Activated T-cell treated with anti-CD3 and anti-CD28 coated beads for 24 hours (primary cell): ENCODE results near the gene TRMT10C.
"Not testable (repeated sequence)": the region's sequence is repeated elsewhere in the genome, so short reads cannot be mapped to it uniquely, and the experiment has no call there.

Experiments
- DNase-seq: peaks from one replicate; pipeline ENCODE4 v3.0.0-alpha.2; 2020; ENCODE audit warnings: low read depth

TRMT10C gene

DNA sequence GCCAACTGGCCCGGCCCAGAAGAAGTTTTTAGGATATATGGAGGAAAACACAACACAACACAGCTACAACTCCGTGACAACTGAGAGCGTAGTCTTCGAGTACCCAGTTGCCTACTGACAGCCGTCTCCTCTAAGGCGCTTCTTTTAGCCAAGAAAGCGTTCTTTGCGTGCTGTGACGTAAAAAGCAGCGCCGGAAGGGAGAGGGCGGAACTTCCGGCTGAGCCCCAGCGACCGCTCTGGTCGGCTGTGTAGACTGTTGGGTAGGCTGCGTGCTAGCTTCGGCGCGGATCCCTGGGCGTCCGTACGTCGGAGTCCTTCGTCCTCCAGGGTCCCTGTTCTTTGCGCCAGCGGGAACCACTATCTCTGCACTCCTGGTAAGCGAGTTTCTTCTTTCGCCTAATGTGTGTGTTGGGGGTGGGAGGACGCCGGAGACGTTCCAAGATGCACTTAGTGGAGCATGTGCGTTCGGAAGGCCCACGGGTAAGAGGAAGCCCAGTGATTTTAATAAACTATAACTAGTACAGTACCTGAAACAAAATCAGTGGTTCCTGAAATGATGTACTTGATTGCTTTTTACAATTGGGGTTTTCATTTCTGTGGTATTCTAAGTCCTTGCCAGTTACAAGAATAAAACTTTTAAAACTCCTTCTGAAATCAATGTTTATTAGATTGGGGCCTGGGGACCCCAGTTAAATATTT, at the start of gene TRMT10C:
Gene TRMT10C, plus strand, starts transcription at position 239 of the 699 bp plus-strand sequence. CDS start 2,914 bp downstream, outside the sequence.
- peak; percentile 92 for DNase-seq

DNA sequence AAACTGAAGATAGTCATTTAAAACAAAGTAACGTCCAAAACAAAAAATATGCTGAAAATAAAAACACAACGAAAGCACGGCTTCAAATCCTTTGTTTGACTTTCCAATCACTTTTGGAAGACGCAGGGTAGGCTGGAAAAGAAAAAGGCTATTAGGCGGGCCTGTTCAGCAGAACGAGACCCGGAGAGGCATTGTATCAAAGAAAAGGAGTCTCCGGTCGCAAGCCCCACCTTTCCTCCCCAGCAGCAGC, 49.3 kb upstream of the TRMT10C start:
- DNase-seq: no peak

DNA sequence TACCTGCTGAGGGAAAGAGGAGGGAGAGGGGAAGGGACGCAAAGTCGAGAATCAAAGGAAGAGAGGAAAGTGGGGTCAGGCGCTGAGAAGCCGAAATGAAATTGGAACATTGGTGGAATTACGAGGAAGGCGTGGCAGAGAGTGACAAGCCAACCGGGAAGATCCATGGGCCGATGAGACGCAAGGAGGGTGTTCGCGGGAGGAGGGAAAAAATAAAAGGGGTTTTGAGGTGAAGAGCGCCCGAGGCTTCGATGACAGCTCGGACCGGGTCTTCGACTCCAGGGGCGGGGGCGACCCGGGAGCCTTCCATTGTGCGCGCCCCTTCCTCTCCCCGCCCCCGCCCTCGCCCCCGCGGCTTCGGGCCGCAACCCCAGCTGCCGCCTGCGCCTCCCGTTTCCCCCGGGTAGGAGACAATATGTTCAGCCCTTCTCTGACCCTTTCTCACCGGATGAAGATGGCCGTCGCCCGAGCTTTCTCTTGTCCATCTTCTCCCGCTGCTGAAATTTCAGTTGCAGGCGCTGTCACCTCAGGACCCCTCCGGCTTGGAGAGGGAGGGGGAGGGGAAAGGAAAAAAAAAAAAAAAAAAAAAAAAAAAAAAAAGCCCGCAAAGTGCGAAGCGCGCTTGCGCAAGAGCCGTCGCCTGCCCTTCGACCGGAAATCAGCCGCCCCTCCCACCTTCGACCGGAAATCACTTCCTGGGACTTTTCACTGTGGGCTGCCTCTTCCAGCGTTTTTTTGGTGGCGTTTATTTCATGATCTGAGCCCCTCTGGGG, 48.8 kb upstream of the TRMT10C start, which contains the start of gene SENP7:
Gene SENP7, minus strand, starts transcription at position 567 of the 773 bp plus-strand sequence. Its CDS starts 82 bp downstream, at position 485.
- peak; percentile 71 for DNase-seq

DNA sequence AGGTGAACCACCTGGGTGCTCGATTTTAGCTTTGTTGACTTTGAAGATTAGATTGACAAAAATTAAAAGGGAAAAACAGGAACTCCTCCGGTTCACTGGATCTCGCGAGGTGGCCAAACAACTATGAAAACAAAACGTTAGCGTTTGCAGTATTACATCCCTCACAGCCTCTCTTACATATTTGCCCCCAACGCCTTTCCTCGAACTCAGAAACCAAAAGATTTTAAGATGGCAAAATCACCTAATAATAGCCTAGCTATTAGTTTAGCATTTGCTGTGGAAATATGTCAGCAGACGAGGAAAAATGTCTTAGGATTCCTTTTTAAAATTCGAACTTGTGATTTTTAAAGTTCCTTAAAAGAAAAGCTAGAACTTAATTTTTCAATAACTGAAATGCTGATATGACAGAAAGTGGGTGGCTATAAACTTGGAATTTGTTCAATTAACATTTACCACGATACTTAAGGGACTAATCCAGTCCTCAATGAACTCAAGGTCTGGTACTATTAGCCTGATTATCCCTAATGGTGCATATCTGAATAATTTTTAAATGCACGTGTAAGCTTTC, 48.2 kb upstream of the TRMT10C start:
- no peak for DNase-seq

DNA sequence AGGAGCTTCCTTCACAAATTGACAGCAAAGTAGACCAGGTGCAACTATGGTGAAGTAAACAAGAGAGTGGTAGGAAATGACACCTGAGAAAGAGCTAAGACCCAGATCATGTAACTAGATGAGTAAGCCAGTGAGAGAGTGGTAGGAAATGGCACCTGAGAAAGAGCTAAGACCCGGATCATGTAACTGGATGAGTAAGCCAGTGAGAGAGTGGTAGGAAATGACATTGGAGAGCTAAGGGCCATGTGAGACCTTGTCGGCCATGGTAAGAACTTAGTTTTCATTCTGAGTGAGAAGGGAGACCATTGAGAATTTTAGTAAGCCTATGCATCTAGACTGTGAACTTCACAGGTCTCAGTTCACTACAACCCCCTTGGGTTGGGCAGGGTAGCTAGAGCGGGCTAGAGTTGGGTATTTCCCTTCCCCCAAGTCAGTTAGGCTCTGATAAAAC, 43.2 kb upstream of the TRMT10C start:
- DNase-seq: peak; percentile 41

DNA sequence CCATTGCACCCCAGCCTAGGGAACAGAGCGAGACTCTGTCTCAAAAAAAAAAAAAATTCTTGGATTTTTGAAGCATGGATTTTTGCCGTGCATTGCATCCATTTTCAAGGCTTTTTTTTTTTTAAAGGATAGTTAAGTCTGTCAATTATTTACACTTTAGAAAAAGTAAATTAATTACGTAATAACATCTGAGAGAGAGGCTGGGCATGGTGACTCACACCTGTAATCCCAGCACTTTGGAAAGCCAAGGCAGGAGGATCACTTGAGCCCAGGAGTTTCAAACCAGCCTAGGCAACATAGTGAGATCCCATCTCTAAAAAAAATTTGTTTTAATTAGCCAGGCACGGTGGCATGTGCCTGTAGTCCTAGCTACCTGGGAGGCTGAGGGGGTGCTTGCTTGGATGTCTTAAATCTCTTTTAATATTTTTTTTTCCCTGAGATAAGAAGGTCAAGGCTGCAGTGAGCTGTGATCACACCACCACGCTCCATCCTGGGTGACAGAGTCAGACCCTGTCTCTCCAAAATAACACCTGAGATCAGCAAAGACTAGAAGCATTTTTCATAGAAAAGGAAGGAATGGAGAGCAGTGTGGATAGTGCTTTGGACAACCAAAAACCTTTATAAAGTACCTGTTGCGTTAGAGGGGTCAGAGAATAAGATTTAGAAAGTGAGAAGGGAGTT, 41.8 kb upstream of the TRMT10C start:
- no peak for DNase-seq

DNA sequence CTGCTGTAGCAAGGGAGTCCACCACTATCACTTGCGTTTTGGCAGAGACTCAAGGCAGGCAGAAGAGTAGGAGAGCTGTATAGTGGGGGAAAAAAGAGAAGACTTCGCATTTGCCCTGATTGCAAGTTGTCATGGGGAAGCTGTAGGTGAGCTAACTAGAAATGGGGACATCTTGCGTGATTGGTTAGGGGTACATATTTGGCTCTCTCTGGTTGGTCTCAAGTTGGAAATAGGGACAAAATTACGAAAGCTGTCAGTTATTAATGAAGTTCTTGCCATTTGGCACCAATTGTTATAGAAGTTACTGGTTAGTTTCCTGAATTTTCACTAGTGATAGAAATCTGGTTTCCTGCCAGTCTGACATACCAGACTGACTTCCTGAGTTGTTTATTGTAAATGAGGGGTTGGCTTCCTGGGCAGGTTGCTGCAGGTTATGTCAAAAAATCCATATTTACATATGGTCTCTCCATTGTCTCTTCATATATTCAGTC, 40.4 kb upstream of the TRMT10C start:
- DNase-seq: no peak

DNA sequence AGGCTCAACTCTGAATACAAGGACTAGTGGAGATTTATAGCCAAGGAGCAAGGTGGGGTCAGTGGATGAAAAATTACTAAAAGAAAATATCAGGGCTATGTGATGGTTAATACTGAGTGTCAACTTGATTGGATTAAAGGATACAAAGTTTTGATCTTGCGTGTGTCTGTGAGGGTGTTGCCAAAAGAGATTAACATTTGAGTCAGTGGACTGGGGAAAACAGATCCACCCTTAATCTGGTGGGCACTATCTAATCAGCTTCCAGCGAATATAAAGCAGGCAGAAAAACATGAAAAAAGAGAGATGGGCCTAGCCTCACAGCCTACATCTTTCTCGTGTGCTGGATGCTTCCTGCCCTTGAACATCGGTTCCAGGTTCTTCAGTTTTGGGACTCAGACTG, 34.2 kb upstream of the TRMT10C start:
- no peak for DNase-seq

DNA sequence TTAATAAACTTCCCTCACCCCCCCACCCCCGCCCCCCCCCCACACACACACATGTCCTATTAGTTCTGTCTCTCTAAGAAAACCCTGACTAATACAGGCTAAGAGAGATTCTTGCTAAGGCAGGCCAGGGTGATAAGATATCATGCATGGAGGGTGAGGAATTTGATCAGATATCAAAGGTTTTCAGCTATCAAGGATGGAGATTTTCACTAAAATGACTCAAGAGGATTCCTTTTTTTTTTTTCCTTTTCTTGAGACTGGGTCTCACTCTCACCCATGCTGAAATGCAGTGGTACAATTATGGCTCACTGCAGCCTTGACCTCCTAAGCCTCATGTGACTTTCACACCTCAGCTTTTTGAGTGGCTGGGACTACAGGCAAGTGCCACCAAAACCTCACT, 33.8 kb upstream of the TRMT10C start:
- DNase-seq: no peak

DNA sequence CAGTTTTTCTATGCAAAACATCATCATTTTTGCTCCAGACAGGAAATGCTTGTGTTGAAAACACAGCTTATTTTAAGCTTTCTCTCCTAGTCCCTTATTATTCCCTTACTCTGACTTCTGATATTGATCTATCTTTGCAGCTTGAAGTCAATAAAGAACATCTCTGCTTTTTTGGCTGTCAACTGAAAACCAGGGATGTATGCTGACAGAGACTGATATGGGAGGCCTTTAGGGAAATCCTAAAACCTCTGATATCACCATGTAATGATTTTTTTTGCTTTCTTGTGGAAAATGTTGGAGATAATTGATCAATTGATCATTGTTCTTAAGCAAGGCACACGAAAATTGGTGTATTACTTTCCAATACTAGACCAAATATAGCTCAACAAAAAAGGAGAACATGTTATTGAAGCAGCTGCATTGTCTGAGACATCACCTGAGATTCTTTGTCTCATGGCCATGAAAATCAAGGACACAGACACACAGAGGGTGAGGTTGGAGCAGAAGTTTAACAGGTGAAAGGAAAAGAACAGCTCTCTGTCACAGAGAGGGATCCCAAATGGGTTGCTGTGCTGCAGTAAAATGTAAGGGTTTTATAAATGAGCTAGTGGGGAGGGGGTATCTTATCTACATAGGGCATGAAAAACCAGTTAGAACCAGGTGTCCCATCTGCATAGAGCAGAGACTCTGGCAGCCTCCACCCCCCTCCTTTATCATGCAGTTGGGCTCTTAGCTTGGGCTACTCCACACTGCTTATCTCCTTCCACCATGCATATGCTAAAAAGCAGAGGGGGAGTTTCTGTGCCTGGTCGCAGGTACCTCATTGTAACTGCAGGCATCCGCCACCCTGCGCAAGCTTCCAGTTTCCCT, 31.6 kb upstream of the TRMT10C start:
- no peak for DNase-seq

DNA sequence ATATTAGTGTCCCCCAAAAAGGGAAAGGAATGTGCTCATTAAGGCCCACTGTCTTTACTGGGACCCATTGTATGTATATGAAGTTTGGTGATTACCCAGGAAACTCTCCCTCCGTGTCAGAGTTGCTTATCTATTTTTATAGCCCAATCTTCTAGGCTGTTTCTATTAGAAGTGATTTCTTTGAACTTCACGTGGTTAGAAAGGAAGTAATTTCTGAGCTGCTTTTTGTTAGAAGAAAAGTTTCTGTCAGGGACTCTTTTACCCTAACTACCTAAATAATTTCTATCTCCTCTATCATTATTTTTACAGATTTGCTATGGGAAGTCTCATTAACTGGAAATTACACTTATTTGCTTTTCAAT, 31.0 kb upstream of the TRMT10C start:
- DNase-seq: no peak

DNA sequence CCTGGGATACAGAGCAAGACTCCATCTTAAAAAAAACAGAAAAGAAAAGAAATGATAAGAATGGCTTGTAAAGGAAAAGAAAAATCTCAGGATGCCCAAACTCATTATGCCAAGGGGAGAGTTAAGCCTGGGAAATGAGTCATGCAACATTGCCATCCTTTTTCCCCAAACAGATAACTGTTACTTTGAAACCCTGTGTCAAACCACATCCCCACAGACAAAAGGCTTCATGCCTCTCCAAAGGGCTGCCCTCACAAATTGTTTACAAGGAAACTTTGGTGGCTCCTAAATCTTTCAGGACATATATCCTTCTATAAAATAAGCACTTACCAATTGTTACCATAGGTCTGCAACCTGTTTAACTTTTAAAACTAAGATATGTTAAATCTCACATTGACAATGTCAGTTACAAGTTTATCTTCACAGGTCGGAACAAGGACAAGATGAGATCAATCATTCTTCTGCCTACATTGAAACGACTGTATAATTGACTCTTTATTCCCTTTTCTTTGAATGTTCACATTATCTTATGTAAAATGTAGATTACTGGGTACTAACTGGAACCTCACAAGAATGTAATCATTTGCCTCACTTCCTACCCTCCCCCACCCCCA, 30.1 kb upstream of the TRMT10C start:
- no peak for DNase-seq

DNA sequence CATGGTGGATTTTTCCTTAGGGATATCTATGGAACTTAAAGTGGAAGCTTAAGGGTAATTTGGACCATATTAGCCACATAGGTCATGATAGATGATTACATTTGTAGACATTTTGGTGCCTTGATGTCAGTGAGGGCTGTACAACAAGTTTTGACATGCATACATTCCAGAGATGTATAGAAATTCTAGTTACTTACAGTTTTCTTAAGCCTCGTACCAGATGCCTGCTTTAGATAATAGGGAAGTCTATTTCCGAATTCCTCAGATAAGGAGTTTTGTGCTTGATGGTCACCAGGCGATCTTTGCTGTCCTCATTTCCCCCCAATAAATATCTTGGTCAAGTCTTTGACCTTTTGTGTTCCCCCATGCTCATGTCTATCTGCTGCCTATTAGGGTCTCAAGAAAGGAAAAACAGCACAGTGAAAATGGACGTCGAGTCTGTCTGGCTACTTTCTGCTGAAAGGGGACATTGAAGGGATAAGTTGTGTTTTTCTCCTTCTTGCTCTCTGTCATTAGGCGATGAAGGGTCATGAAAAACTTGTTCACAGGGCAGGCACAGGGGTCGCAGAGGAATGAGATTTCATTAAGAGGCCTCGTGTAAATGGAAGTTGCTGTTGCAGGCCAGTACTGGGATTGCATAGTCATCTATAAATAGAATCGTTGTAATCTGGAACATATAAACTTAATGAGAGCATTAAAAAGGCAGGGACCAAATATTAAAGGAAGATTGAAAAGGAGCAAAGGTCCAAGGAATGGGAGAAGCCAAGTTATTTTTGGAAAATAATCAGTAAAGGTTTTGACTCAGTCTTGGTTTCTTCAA, 28.7 kb upstream of the TRMT10C start:
- no peak for DNase-seq

DNA sequence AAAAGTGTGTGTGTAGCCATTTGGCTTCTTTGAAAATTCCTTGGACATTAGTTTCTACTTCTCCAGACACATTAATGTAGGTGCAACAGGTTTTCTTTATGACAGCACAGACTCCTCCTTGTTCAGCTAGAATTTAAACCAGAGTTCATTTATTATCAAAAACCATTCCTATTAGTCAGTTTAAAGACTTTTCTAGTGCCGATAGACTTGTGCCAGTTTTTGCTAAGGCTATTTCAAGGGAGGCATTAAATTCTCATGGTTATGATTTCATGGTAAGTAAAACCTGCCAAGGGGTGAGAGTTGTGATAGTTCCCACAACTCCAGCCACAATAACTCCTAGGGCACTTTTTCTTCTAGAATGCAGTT, 28.1 kb upstream of the TRMT10C start:
- DNase-seq: no peak

DNA sequence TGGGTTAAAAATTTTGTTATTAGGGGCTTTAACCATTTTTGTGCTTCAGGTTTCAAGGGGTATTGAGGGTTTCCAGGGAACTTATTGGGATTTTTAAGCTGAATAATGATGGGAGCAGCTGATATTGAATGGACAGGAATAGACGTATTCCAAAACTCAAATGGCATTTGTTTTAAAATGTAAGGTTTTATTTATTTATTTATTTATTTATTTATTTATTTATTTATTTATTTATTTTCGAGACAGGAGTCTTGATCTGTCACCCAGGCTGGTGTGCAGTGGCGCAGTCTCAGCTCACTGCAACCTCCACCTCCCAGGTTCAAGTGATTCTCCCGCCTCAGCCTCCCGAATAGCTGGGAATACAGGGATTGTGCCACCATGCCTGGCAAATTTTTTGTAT, 26.4 kb upstream of the TRMT10C start:
- no peak for DNase-seq

DNA sequence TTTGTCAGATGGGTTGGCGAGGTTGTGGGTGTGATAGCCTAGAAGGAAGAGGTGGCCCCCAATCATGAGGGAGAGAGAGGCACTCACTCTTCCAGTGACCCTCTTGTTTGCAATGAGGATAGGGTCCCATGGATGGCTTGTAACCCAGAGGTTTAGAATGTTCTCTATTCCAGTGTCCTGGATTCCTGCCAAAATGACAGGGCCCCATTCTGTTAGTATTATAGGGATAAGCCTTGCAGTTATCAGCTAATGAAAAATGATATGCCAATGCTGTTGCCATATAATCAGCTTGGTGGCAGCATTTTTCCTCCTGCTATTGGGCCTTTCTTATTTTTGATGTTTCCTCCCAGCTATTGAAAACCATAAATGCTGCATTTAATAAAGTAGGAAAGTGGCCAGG, 25.4 kb upstream of the TRMT10C start:
- DNase-seq: no peak

DNA sequence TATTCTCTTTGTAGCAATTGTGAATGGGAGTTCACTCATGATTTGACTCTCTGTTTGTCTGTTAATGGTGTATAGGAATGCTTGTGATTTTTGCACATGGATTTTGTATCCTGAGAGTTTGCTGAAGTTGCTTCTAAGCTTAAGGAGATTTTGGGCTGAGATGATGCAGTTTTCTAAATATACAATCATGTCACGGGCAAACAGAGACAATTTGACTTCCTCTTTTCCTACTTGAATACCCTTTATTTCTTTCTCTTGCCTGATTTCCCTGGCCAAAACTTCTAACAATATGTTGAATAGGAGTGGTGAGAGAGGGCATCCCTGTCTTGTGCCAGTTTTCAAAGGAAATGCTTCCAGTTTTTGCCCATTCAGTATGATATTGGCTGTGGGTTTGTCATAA, 24.7 kb upstream of the TRMT10C start:
- not testable (repeated sequence) for DNase-seq

DNA sequence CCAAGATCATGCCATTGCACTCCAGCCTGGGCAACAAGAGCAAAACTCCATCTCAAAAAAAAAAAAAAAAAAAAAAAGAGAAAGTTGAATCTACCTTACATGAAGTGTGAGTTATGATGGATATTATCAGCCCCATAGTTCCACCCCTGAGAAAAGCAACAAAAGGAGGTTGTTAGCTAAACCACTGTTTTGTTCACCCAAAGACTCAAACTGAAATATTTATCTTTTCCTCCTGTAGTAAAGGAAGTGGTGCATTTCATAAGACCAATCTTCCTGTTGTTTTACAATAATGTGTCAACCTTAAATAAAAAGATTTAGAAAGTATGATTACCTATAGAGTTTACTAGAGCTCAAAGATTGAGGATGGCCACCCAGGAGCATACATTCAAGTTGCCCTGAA, 18.7 kb upstream of the TRMT10C start:
- no peak for DNase-seq

DNA sequence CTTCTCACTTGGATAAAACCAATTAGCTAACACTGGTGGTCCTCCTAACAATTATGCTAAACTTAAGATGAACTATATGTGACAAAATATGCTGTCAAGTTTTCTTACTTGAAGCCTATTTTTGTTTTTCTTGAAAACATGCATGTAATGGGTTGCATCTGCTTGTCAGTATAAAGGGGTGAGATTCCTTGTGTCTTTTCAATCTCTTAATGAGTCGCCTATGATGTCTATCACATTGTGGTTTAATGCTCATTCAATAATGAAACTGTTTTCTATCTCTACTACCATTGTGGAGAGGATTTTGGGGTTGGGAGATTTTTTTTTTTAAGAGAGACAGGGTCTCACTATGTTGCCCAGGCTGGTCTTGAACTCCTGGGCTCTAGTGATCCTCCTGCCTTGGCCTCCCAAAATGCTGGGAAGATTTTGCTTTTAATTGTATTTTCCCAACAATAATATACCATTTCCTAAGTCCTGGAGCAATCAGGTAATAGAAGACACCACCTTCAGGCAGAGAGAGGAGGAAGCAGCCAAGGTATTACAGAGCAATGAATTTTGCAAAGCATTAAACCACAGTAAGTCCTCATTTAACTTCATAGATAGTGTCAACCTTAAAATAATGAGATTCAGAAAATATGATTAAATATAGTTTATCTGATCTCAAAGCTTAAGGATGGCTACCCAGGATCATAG, 17.4 kb upstream of the TRMT10C start:
- no peak for DNase-seq
